ENCODE results near the gene PALM3.
"Not testable (repeated sequence)": the region's sequence is repeated elsewhere in the genome, so short reads cannot be mapped to it uniquely, and the experiment has no call there.

DNA sequence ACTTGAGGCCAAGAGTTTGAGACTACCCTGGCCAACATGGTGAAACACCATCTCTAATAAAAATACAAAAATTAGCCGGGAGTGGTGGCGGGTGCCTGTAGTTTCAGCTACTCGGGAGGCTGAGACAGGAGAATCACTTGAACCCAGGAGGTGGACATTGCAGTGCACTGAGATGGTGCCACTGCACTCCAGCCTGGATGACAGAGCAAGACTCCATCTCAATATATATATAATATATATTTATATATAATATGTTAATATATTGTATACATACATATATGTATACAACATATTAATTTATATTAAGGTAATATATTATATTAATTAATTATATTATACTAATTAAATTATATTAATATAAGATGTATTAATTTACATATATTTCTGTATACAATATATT is 42.1 kb downstream of the PALM3 start:
- TF ChIP-seq POLR2A (IDR thresholded peaks at IDR 0.05; ENCODE audit: low read length); GATA1 (IDR thresholded peaks at IDR 0.05; ENCODE audit: low read depth, low read length): not testable (repeated sequence)
